H1 (cell line): Measurements from ENCODE around the gene KXD1. TPM values are rescaled to one million over a fixed set of nuclear protein-coding genes. Genes with fewer than 3 reads are reported as not detected.

ENCODE experiments used
- CTCF ChIA-PET: fragments of 300-600 bp; sonication (Branson Sonifier 250); formaldehyde crosslinking; loops from one replicate; lab custom pipeline; 2021; ENCODE audit not compliant: partially characterized antibody; lab: Charles Lee
- POLR2A ChIA-PET: fragments of 300-600 bp; sonication (Branson Sonifier 250); formaldehyde crosslinking; loops from one replicate; lab custom pipeline; 2021; ENCODE audit warnings: inconsistent platforms; ENCODE audit not compliant: partially characterized antibody; lab: Charles Lee
- DNase-seq, 2 experiments: peaks; one replicate each; pipeline versions ENCODE4 v3.0.0 to v3.0.0-alpha.2; 2010 to 2022; ENCODE audit warnings: low spot score in 2 of 2, low read depth in 1 of 2, mixed read lengths in 1 of 2
- FAIRE-seq: peaks from 2 replicates; lab custom pipeline; 2011; peaks lifted over from hg19 to GRCh38; lab: Jason Lieb, UNC
- H2AFZ ChIP-seq: 2 replicates; pipeline ENCODE4 v1.8.1; 2012; ENCODE audit warnings: low read length, inconsistent platforms
- H2AK5ac ChIP-seq: 2 replicates; pipeline ENCODE4 v1.6.1; 2013; ENCODE audit warnings: low read depth, low read length
- H2BK120ac ChIP-seq: replicated peaks from 2 replicates; pipeline ENCODE3; 2013; ENCODE audit warnings: low read depth, low read length, inconsistent platforms
- H2BK12ac ChIP-seq: 2 replicates; pipeline ENCODE4 v1.6.1; 2013; ENCODE audit warnings: low read depth, low read length
- H2BK15ac ChIP-seq: 2 replicates; pipeline ENCODE4 v1.6.1; 2013; ENCODE audit warnings: low read length
- H2BK20ac ChIP-seq: 2 replicates; pipeline ENCODE4 v1.6.1; 2013; ENCODE audit warnings: low read length
- H2BK5ac ChIP-seq: 2 replicates; pipeline ENCODE4 v1.6.1; 2013; ENCODE audit warnings: low read depth, low read length
- H3K14ac ChIP-seq: 2 replicates; pipeline ENCODE4 v1.6.1; 2013; ENCODE audit warnings: inconsistent platforms; ENCODE audit not compliant: insufficient read length
- H3K18ac ChIP-seq: 2 replicates; pipeline ENCODE4 v1.6.1; 2013; ENCODE audit warnings: low read length; ENCODE audit errors: extremely low read depth
- H3K23ac ChIP-seq: 2 replicates; pipeline ENCODE4 v1.6.1; 2013; ENCODE audit warnings: inconsistent platforms; ENCODE audit not compliant: insufficient read length
- H3K23me2 ChIP-seq: 2 replicates; pipeline ENCODE4 v1.6.1; 2013; ENCODE audit warnings: low read depth, low read length
- H3K27ac ChIP-seq: 2 replicates; pipeline ENCODE4 v1.6.1; 2011; ENCODE audit warnings: low read depth, low read length, inconsistent platforms
- H3K27me3 ChIP-seq, 4 experiments: replicated peaks in 1 of 4; 1 replicate in 1 of 4; 2 replicates in 3 of 4; pipeline versions ENCODE4 v1.6.1 to v1.8.1; 2011 to 2013; ENCODE audit warnings: low read length in 3 of 4, mild to moderate bottlenecking in 3 of 4, inconsistent platforms in 2 of 4, mixed read lengths in 2 of 4, moderate library complexity in 1 of 4; ENCODE audit not compliant: control insufficient read depth in 3 of 4, insufficient read depth in 3 of 4; ENCODE audit errors: extremely low read depth in 1 of 4
- H3K36me3 ChIP-seq, 4 experiments: 2 replicates each; pipeline versions ENCODE4 v1.6.1 to v1.8.1; 2011 to 2013; ENCODE audit warnings: mild to moderate bottlenecking in 4 of 4, low read length in 3 of 4, moderate library complexity in 2 of 4, control low read depth in 1 of 4, inconsistent platforms in 1 of 4; ENCODE audit not compliant: insufficient read depth in 4 of 4, control insufficient read depth in 2 of 4
- H3K4ac ChIP-seq: replicated peaks from 2 replicates; pipeline ENCODE3; 2013; ENCODE audit warnings: low read length, low read depth, mixed read lengths, inconsistent platforms; ENCODE audit not compliant: insufficient read length
- H3K4me1 ChIP-seq, 4 experiments: replicated peaks in 1 of 4; 1 replicate in 1 of 4; 2 replicates in 3 of 4; pipeline versions ENCODE4 v1.6.1 to v1.8.1; 2011 to 2013; ENCODE audit warnings: low read length in 3 of 4, inconsistent platforms in 2 of 4, mixed read lengths in 1 of 4; ENCODE audit not compliant: insufficient read depth in 4 of 4, control insufficient read depth in 3 of 4
- H3K4me2 ChIP-seq, 2 experiments: 2 replicates each; pipeline versions ENCODE4 v1.6.1 to v1.8.1; 2011 to 2013; ENCODE audit warnings: low read depth in 2 of 2, low read length in 2 of 2, control low read depth in 1 of 2, inconsistent platforms in 1 of 2, mild to moderate bottlenecking in 1 of 2; ENCODE audit not compliant: insufficient read depth in 1 of 2
- H3K4me3 ChIP-seq, 4 experiments: fragments of 200-600, 300-600 bp in 1 of 4; sonication (generic), shearing (Covaris generic), sonication (Bioruptor Twin) in 1 of 4; 2 replicates each; pipeline versions ENCODE4 v1.5.1 to v1.8.1; 2011 to 2016; ENCODE audit warnings: low read length in 4 of 4, low read depth in 3 of 4, control low read depth in 2 of 4, inconsistent platforms in 2 of 4, mild to moderate bottlenecking in 2 of 4, mixed read lengths in 1 of 4, moderate library complexity in 1 of 4; ENCODE audit not compliant: insufficient read depth in 2 of 4; ENCODE audit errors: extremely low read depth in 1 of 4
- H3K56ac ChIP-seq: replicated peaks from 2 replicates; pipeline ENCODE3; 2013; ENCODE audit warnings: low read depth, mild to moderate bottlenecking, mixed read lengths, low read length, inconsistent platforms; ENCODE audit not compliant: insufficient read length
- H3K79me1 ChIP-seq: 2 replicates; pipeline ENCODE4 v1.6.1; 2013; ENCODE audit warnings: low read depth, low read length, control low read depth
- H3K79me2 ChIP-seq, 2 experiments: 2 replicates each; pipeline versions ENCODE4 v1.6.1 to v1.8.1; 2012 to 2013; ENCODE audit warnings: low read length in 2 of 2, mild to moderate bottlenecking in 2 of 2, inconsistent platforms in 1 of 2; ENCODE audit not compliant: insufficient read depth in 2 of 2, control insufficient read depth in 1 of 2
- H3K9ac ChIP-seq, 4 experiments: replicated peaks in 1 of 4; 1 replicate in 1 of 4; 2 replicates in 3 of 4; pipeline versions ENCODE4 v1.6.1 to v1.8.1; 2011 to 2013; ENCODE audit warnings: low read depth in 3 of 4, low read length in 3 of 4, control low read depth in 2 of 4, mild to moderate bottlenecking in 2 of 4, moderate library complexity in 2 of 4, inconsistent platforms in 1 of 4; ENCODE audit errors: extremely low read depth in 1 of 4
- H3K9me3 ChIP-seq, 2 experiments: 2 replicates each; pipeline versions ENCODE4 v1.6.1 to v1.8.1; 2012 to 2013; ENCODE audit warnings: mild to moderate bottlenecking in 2 of 2, moderate library complexity in 2 of 2, control low read depth in 1 of 2, inconsistent platforms in 1 of 2, low read depth in 1 of 2, low read length in 1 of 2, mixed read lengths in 1 of 2; ENCODE audit not compliant: insufficient read depth in 2 of 2
- H4K20me1 ChIP-seq, 2 experiments: replicated peaks in 1 of 2; 2 replicates each; pipeline versions ENCODE3 to v1.8.1; 2011 to 2013; ENCODE audit warnings: inconsistent platforms in 2 of 2, low read length in 2 of 2, mild to moderate bottlenecking in 1 of 2; ENCODE audit not compliant: insufficient read depth in 2 of 2, control insufficient read depth in 1 of 2
- H4K5ac ChIP-seq: 2 replicates; pipeline ENCODE4 v1.6.1; 2013; ENCODE audit warnings: low read length, low read depth, mixed read lengths, inconsistent platforms; ENCODE audit not compliant: insufficient read length
- H4K8ac ChIP-seq: 2 replicates; pipeline ENCODE4 v1.8.0; 2013; ENCODE audit warnings: mild to moderate bottlenecking, moderate library complexity, low read length, inconsistent platforms; ENCODE audit not compliant: insufficient read depth; ENCODE audit errors: extremely low read depth
- H4K91ac ChIP-seq: replicated peaks from 2 replicates; pipeline ENCODE3; 2013; ENCODE audit warnings: low read length, mixed read lengths, inconsistent platforms; ENCODE audit not compliant: insufficient read length
- CREB1 ChIP-seq: IDR thresholded peaks from 2 replicates; pipeline ENCODE4 v1.6.1; 2012; ENCODE audit warnings: inconsistent platforms
- GTF2F1 ChIP-seq: IDR thresholded peaks from 2 replicates; pipeline ENCODE4 v1.6.1; 2012; ENCODE audit warnings: low read depth, low read length, improper control_type of control experiment, borderline replicate concordance
- JUN ChIP-seq: IDR thresholded peaks from 2 replicates; pipeline ENCODE4 v1.6.1; 2011; ENCODE audit warnings: low read depth, mild to moderate bottlenecking, improper control_type of control experiment, low read length
- KDM5A ChIP-seq: fragments of 200-600 bp; IDR thresholded peaks from 2 replicates; pipeline ENCODE4 v1.7.1; 2012; ENCODE audit warnings: mild to moderate bottlenecking, low read length, inconsistent platforms, mixed read lengths
- NRF1 ChIP-seq: IDR thresholded peaks from 2 replicates; pipeline ENCODE4 v1.6.1; 2011; ENCODE audit warnings: mild to moderate bottlenecking, low read depth, low read length, improper control_type of control experiment
- SAP30 ChIP-seq: fragments of 300-600 bp; sonication (generic); IDR thresholded peaks from 2 replicates; pipeline ENCODE4 v1.7.1; 2012; ENCODE audit warnings: low read length, moderate library complexity, mild to moderate bottlenecking, inconsistent platforms; ENCODE audit not compliant: insufficient read depth, insufficient replicate concordance
- TAF1 ChIP-seq: IDR thresholded peaks from 2 replicates; pipeline ENCODE4 v1.6.1; 2011; ENCODE audit warnings: mild to moderate bottlenecking, low read depth, low read length
- WGBS, 2 experiments: shearing (Covaris generic) in 1 of 2; methylation state at CpG; one replicate each; pipeline versions ENCODE4 v1.1.6 to v1.1.7; 2013 to 2015; ENCODE audit warnings: low lambda C conversion rate in 2 of 2, mixed read lengths in 2 of 2, inconsistent platforms in 1 of 2, low coverage in 1 of 2, missing lambda C conversion rate in 1 of 2; ENCODE audit not compliant: insufficient replicate concordance in 2 of 2, insufficient coverage in 1 of 2, insufficient read length in 1 of 2; ENCODE audit errors: extremely low coverage in 1 of 2, missing lambda C conversion rate in 1 of 2; 5-methylcytosine and 5-hydroxymethylcytosine counted together
- polyA plus RNA-seq, 7 experiments: library from polyadenylated mRNA; depleted of rRNA in 3 of 7; stranded (reverse) in 5 of 7; unstranded in 2 of 7; fragments of >200 nt in 5 of 7; fragments of 200-250 nt in 2 of 7; gene quantifications; 1 replicate in 5 of 7; 2 replicates in 1 of 7; 4 replicates in 1 of 7; pipeline versions ENCODE4 v1.2.1 to v1.2.3, GENCODE V29; 2011 to 2013; ENCODE audit warnings: missing spikeins in 2 of 7, mixed read lengths in 2 of 7
- total RNA-seq: library from RNA; stranded (reverse); fragmentation: NEBNext Ultra II Directional; extraction: Animal tissue kit (Norgen Biotek cat#: 25700); gene quantifications from 2 replicates; pipeline ENCODE4 v1.2.1, GENCODE V29; 2021
- TF ChIP-seq, protein P1 (sequence below), 3 experiments: IDR thresholded peaks; 1 replicate in 2 of 3; 2 replicates in 1 of 3; pipeline versions ENCODE4 v1.5.1 to v1.6.1; 2011; ENCODE audit warnings: low read length in 3 of 3, mild to moderate bottlenecking in 3 of 3, inconsistent platforms in 2 of 3, low read depth in 1 of 3, moderate library complexity in 1 of 3; ENCODE audit not compliant: insufficient read depth in 1 of 3; ENCODE audit errors: control extremely low read depth in 1 of 3

Gene KXD1
- total and polyA plus RNA-seq, 2 of the 8 experiments (the other 6 are each of a cell fraction or from before 2014, with no cell fraction given): 115 to 267 TPM

DNA sequence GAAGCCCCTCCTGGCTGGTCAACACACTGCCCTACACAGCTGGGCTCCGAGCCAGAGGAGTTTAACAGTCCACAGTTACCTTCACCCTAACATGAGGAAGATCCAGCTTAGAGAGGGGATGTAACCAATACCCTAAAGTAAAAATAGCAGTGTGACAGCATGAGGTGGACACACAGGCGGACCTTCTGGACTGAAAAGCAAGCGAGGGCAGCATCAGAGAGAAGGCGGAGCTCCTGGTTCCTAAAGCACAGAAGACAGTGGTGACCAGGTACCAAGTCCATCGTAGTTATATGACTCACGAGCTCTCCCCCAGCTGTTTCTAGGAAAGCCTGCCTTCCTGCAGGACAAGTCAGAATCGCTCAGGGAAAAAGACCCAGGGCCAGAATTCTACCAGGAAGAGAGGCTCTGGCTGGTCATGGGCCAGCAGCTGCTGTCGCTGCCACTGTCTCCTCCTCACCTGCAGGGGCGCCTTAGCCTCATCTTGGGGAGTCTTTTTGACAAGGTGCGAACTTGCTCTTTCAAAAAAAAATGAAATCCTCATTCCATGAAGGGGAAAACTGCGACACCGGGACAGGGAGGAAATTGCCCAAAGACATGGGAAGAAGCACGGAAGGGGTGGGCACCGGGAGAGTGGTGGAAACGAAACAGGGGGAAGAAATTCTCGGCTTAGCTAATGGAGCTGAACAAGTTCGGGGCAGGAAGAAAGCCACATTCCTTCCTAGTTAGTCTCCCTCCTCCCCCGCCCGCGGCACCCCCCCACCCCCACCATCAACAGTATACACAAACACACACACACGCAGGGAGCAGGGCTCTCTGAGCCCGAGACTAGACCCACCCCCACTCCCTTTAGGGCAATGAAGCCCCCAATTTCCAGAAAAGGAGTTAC is 37.5 kb upstream of the KXD1 start:
- Histone ChIP-seq H2BK12ac (no peak overlapping the region), H4K91ac (no peak overlapping the region), H3K79me2 (peaks cover 0 to 48% of the 10 kb centered on the region in 2 experiments; a peak in 2 of 4 replicates), H2BK15ac (no peak overlapping the region), H3K14ac (no peak overlapping the region), H3K27me3 (no peaks in the 10 kb centered on the region), H2AFZ (no peak overlapping the region), H3K36me3 (no peaks in the 10 kb centered on the region), H3K27ac (no peak overlapping the region), H4K5ac (no peak overlapping the region), H2BK120ac (no peak overlapping the region), H3K23ac (no peak overlapping the region), H3K18ac (peak overlapping the region; percentile 24; the same call in 1 of the 2 replicates), H3K23me2 (peaks cover 10% of the 10 kb centered on the region; the same call in 1 of the 2 replicates), H3K56ac (no peak overlapping the region), H2AK5ac (no peak overlapping the region), H3K9me3 (no peaks in the 10 kb centered on the region), H3K79me1 (peaks cover 14% of the 10 kb centered on the region), H3K9ac (no peak overlapping the region; a peak in 2 of 7 replicates), H2BK5ac (no peak overlapping the region), H3K4me3 (peak overlapping the region; percentile 88 to 98 (median 89); a peak in 6 of 8 replicates), H3K4me1 (peaks cover 0 to 3% (median 2%) of the 10 kb centered on the region in 4 experiments; a peak in 5 of 7 replicates), H2BK20ac (no peak overlapping the region; the same call in 1 of the 2 replicates), H4K20me1 (peaks cover 7 to 18% of the 10 kb centered on the region in 2 experiments), H3K4ac (no peak overlapping the region), H4K8ac (no peak overlapping the region), H3K4me2 (peak overlapping the region; percentile 69 to 94)
- 28% methylated on average over 17 of the region's 22 CpGs; no CpG with 5 or more reads in 1 of the 2 experiments for WGBS, 2 experiments
- CTCF ChIA-PET: interaction anchor here (0.5 to 32.9 kb wide), 43 partner anchors 9 to 313 kb away, joined by 3 to 458 read pairs (median 3); partner anchors contain the start of gene REX1BD
- no peak for FAIRE-seq
- DNase-seq: peak in 1 of 2 experiments; percentile 68
- POLR2A ChIA-PET: interaction anchor here (0.7 to 4.0 kb wide), 10 partner anchors 12 to 241 kb away, joined by 3 to 19 read pairs (median 4); partner anchors contain the start of genes KXD1, REX1BD and UBA52
- TF ChIP-seq TAF1 (no peak), JUN (no peak), GTF2F1 (no peak), SAP30 (peak; percentile 55), KDM5A (no peak), CREB1 (0 out of 2 replicates have a peak, but pooled peaks have one; percentile 12), NRF1 (no peak)
- TF ChIP-seq, protein P1, sequence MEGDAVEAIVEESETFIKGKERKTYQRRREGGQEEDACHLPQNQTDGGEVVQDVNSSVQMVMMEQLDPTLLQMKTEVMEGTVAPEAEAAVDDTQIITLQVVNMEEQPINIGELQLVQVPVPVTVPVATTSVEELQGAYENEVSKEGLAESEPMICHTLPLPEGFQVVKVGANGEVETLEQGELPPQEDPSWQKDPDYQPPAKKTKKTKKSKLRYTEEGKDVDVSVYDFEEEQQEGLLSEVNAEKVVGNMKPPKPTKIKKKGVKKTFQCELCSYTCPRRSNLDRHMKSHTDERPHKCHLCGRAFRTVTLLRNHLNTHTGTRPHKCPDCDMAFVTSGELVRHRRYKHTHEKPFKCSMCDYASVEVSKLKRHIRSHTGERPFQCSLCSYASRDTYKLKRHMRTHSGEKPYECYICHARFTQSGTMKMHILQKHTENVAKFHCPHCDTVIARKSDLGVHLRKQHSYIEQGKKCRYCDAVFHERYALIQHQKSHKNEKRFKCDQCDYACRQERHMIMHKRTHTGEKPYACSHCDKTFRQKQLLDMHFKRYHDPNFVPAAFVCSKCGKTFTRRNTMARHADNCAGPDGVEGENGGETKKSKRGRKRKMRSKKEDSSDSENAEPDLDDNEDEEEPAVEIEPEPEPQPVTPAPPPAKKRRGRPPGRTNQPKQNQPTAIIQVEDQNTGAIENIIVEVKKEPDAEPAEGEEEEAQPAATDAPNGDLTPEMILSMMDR (IDR thresholded peaks at IDR 0.05; ENCODE audit: control extremely low read depth in 1 of 3, insufficient read depth in 1 of 3, low read depth in 1 of 3, low read length in 3 of 3): peak; percentile 72 to 86 (median 84)
